GM18508 (cell line): ENCODE measurements around the gene TPM4.
"Not testable (repeated sequence)": the region's sequence is repeated elsewhere in the genome, so short reads cannot be mapped to it uniquely, and the experiment has no call there.

Experiments used
- ATAC-seq: cut with Tn5 transposase; IDR thresholded peaks from one replicate; pipeline ENCODE4 v1.9.1; 2021; ENCODE audit warnings: moderate number of reproducible peaks; ENCODE audit not compliant: insufficient read depth, unreplicated experiment

Gene TPM4

DNA sequence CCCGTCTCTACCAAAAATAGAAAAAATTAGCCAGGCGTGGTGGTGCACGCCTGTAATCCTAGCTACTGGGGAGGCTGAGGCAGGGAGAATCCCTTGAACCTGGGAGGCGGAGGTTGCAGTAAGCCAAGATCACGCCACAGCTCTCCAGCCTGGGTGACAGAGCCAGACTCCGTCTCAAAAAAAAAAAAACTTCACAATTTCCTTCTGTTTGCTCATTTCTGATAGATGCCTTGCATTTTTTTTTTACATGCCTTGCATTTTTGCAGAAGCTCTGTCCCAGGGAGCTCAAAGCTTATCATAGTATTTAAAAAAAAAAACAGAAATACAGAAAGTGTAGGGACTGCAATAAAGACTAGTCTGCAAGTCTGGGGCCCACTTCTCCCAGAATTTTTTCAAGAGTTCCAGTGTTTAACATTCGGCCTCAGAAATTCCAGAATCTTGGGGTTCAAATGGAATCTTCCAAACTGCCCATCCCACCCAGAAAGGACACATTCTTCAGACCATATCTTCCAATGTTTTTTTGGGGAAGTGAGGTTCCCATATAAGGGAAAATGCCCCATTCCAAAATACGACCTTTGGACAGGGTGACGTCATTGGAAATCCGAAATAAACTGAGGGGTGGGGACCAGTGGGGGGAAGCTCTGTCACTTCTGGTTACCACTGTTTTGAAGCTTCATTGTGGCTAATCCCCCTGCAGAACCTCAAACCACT is 18.2 kb downstream of the TPM4 start:
- ATAC-seq: no peak

DNA sequence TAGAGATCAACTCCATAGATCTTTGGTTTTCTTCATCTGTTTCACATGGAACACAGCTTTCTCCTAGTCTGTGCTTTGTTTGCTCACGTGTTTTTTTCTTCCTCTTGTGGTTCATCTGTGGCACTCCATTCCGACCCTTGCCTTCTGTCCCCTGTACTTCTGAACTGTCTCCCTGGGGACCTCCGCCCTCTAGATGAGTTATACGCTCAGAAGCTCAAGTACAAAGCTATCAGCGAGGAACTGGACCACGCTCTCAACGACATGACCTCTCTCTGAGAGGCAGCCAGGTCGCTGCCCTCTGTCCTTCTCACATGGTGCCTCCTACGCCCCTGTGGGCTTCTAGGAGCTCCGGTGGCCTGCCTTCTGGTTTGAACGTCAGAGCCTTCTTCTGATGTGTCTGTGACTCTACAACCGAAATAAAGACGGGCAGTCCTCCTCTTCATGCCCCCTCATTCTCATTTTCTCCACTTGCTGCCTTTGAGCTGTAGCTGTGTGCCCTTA is 18.8 kb downstream of the TPM4 start:
- no peak for ATAC-seq

DNA sequence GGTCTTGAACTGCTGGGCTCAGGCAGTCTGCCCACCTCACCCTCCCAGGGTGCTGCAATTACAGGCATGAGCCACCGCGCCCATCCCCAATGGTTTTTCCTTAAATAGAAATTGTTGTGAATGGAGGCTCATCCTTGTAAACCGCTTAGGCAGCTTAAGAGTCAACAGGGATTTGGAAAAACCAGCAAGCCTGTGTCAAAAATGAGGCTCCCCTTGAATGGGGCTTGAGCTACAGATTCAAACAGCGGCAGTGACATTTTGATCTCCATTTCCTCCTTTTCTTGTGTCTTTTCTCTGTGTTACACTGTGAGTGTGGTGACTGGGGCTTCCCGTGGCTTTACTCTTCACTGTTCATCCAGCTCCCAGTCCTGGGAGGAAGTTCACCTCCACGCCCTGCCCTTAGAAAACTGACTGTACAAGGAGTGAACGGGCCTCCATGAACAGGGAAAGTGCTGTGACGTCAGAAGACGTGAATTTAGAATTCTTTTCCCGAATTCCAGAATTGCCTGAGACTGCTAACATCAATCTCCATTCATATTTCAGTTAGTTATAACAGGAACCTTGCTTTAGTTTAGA is 20.1 kb downstream of the TPM4 start:
- no peak for ATAC-seq

DNA sequence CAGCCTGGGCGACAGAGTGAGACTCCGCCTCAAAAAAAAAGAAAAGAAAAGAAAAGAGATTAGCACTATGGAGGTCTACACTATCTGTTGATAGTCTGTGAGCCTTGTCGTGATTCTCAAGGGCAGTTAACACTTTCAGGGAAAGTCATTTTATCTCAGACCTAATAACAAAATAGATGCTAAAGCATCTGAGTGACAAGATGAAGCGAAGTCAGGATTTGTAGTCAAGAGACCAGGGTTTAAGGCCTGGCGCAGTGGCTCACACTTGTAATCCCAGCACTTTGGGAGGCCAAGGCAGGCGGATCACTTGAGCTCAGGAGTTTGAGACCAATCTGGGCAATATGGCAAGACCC is 22.1 kb downstream of the TPM4 start:
- no peak for ATAC-seq

DNA sequence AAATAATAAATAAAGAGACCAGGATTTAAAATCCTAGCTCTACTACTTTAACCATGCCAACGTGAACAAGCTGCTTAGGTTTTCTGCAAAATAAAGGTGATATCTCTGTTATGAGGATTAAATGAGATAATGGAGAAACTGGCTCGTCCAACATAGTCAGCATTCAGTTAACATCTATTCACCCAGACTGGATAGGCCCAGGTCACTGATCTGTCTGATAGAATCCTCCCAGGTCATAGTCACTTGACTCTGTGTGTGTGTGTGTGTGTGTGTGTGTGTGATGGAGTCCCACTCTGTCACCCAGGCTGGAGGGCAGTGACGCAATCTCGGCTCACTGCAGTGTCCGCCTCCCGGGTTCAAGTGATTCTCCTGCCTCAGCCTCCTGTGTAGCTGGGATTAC is 22.5 kb downstream of the TPM4 start:
- no peak for ATAC-seq

DNA sequence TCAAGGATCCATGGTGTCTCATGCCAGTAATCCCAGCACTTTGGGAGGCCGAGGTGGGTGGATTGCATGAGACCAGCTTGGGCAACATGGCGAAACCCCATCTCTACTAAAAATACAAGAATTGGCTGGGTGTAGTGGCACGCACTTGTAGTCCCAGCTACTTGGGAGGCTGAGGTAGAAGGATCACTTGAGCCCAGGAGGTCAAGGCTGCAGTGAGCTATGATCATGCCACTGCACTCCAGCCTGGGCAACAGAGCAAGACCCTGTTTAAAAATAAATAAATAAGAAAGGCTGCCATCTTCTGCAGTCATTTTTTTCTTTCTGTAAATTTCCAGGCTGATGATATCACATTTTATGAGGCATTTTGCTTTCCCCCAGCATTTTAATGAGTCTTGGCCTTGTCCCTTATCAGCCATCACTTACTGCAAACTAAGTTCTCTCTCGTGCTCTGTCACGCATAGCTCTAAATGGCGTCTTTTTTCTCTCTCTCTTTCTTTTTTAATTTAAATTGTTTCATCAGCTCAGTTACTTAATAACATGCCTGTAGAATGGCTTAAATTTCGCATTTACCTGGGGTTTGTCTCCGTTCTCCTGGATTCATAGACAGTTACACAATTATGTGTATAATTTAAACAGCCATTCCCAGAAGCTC is 23.1 kb downstream of the TPM4 start:
- not testable (repeated sequence) for ATAC-seq

DNA sequence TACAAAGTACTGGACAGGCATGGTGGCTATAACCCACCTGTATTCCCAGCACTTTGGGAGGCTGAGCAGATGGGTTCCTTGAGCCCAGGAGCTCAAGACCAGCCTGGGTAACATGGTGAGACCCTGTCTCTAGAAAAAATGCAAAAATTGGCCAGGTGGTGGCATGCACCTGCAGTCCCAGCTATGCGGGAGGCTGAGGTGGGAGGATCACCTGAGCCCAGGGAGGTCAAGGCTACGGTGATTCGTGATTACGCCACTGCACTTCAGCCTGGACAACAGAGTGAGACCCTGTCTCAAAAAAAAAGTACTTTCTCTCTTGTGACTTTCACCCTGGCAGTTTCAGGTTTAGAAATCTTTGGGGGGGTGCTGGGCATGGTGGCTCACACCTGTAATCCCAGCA is 24.2 kb downstream of the TPM4 start:
- no peak for ATAC-seq

DNA sequence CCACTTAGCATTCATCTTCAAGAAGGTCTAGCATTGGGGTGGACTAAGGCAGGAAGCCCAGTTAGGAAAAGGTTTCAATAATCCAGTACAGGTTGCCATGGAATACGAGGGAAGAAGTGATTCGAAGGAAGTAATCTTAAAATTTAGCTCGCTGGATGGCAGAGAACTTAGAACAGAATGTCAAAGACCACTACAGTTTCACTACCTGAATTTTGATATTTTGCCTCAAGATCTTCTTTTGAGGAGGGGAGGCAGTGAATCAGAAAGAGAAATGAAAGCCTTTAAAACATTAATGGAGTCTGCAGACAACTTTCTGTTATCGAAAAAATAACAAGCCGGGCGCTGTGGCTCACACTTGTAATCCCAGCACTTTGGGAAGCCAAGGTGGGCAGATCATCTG is 28.4 kb downstream of the TPM4 start:
- ATAC-seq: no peak

DNA sequence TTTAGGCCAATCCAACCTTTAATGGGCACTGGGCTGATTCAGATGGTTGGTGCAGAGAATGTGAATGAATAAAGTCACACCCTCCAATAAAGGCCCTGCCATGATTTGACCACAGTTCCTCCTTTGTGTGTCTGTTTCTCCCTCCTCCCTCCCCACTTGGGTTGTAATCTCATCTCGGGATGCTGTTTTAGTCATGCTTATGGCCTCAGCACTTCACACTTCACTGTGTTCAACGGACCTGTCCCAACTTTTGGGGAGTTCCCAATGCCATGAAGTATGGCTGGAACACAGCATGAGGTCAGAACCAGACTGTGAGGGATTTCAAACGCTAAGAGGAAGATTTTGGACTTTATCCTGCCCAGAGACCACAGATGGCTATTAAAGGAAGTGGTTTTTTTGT is 29.8 kb downstream of the TPM4 start:
- ATAC-seq: no peak

DNA sequence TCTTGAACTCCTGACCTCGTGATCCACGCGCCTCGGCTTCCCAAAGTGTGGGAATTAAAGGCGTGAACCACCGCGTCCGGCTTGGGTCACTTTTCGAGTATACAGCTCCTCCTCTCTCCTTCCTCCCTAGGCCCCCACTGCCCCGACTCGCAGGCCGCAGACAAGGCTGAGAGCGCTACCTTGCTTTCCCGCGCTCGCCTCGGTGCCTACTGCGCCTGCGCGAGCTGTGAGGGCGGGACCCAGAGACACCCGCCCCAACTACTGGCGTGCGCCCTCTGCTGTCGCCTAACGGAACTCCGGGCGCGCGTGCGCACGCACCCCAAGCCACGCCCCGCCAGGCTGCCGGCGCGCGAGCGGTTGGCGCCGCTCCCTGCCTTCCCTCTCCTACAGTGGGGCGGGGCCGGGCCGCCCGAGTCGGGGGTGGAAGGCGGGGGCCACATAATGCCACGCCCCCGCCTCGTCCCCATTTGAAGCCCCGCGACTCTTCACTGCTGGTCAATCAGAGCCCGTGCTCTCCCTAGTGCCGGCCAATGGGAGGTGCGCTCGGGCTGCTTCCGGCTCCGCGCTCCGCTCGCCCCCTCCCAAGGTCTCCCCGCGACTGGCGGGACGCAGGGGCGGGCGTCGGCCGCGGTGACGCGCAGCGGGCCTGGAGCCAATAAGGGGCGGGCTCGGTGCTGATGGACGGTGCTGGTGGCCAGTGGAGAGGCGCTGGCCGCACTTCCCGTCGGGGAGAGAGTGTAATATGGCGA is 35.0 kb downstream of the TPM4 start, which contains the start of gene RAB8A:
Gene RAB8A (plus strand): TSS at position 730 of the 749 bp plus-strand sequence. CDS start 13 bp downstream, at position 743.
- ATAC-seq: peak; percentile 57

DNA sequence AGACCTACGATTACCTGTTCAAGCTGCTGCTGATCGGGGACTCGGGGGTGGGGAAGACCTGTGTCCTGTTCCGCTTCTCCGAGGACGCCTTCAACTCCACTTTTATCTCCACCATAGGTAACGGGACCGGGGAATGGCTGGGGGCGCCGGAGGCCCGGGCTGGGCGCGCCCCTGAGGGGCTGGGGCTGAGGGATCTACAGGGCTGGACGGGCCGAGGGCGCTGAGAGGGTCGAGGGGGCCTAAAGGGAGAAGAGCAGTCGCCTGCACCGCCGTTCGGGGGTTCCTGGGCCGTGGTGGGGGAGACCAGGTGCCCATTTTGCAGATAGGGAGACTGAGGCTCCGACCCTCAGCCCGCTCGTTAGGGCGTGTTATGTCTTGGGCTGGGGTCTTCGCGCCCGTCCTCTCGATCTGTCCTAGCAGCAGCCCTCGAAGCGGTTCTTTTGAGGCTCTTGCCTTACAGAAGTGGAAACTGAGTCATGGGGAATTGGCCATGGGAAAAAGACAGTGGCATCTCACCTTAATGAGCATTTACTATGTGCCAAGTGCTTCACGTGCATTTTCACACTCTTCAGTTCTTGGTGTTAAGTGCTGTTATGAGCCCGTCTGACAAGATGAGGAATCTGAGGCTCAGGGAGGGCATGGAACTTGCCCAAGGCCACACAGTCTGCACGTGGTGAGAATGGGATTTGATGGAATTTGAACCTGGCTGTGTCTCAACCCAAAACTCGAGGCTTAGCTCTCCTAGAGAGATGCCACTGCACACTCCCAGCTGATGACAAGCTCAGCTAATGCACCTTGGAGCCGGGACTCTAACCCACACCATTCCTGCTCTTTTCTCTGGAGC is 35.8 kb downstream of the TPM4 start:
- no peak for ATAC-seq

DNA sequence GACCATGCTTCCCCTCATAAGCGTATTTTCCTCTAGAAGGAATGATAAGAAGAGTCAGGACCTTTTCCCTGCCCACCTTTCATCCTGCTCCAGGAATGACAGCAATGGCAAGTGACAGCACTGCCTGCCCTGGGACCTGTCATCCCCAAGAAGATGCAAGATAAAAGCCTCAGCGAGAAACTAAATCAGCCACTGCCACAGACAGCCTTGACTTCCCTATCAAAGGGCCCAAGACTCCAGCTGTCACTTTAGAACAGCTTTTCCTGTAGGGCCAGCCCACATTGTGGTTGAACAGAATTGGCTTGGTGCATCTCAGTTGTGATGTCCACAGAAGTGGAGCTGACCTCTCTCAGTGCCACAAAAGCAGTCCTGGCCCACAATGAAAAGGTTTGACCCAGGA is 36.5 kb downstream of the TPM4 start:
- ATAC-seq: no peak

DNA sequence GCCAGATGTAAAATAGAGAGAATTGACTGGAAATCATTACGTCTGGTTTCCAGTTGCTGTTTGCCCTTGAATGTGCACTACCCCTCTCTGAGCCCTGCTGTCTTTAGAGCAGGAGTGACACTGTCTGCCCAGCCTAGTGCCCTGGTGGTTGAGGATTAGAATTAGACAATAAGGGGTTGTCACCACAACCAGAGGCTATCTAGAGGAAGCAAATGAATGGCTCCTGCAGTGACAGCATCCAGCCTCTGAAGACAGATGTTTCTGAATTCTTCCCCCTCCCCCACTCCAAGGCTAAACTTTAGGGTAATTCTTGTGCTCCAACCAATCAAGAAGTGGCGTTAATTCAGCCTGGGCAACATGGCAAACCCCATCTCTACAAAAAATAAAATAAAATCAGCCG is 37.4 kb downstream of the TPM4 start:
- ATAC-seq: no peak

DNA sequence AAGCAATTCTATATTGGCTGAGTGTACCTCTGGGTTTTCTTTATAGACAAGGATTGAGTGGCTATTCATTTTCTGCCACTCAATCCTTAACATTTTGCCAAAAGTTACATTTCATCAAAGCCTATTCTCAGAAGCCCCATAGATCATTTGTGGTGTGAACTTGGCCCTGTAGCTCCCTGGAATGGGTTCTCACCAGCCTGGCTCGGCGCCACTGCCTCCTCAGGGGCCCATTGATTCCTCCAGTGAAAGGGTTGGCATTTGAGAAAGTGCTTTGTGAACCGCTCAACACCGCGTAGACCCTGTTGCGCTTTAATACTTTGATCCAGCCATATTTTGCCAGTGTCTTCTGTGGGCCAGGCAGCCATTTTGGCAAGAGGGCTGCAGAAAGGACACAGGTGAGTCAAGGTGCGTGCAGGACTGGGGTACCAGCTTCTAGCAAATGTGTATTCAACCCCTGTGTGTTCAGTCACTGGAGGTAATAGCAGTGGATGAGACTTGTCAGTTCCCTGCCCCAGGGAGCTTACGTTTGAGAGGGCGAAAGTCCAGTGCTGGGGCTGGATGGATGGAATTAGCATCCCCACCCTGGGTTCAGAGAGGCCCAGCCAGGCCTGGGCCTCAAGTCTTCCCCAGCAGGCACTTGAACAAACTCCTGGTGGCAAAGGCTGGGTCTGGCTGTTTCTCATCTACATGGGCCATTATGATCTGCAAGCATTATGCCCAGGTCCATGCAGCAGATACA is 39.2 kb downstream of the TPM4 start:
- no peak for ATAC-seq

DNA sequence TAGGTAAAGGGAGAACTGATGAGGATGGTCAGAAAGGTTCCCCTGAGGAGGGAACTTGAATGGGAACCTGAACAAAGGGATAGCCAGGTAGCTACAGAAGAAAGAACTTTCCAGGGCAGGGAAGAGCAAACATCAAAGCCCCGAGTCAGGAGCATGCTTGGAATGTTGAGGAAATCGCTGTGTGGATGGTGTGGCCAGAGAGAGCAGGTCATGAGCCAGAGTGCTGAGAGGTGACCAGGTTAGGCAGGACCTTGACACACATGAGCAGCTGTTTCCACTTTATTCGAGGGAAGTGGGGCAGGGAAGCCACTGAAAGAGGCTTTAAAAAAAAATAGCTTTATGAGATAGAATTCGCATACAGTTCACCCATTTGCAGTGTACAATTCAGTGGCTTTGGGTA is 39.8 kb downstream of the TPM4 start:
- ATAC-seq: no peak

DNA sequence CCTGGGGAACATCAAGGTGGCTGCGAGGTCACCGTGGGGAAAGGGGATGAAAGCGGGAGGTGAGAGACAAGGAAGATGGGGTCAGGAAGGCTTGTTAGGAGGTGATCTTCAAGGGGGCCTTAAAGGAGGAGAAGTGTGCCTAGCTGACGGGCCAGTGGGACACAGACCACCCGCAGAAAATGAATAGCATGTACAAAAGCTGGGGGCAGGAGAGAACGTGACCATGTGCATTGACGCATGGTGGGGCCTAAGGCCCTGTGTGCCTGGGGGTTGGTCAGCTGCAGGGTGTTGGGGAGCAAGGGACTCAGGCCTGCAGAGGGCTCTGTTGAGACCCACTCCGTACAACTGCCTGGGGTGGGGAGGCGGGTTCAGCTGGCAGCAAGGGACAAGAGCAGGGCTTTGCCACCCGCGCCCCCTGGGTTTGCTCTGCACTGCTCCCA is 41.3 kb downstream of the TPM4 start:
- ATAC-seq: no peak

DNA sequence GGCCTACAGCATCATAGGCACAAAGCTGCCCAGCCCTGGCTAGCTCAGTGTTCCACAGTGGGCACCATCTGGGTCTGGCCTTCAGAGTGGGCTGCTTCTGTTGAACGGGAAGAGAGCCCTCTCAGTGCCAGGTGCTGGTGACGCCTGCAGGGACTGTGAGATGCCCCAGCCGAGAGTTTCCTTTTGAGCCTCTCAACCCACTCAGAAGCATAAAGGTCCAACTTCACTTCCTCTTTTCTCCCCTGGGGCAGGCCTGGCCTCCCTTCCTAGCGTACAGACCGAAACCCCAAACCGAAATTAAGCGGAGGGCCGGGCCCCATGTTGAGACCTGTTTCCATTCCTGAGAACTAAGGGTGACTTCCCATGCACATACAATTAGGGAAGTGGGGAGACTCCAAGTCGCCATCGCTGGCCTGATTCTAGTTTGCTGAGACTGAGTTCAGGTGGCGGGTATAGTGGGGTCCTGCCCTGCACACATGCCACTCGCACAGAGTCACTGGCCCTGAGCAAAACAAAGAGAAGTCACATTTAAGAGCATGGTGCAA is 42.3 kb downstream of the TPM4 start:
- ATAC-seq: peak; percentile 47

DNA sequence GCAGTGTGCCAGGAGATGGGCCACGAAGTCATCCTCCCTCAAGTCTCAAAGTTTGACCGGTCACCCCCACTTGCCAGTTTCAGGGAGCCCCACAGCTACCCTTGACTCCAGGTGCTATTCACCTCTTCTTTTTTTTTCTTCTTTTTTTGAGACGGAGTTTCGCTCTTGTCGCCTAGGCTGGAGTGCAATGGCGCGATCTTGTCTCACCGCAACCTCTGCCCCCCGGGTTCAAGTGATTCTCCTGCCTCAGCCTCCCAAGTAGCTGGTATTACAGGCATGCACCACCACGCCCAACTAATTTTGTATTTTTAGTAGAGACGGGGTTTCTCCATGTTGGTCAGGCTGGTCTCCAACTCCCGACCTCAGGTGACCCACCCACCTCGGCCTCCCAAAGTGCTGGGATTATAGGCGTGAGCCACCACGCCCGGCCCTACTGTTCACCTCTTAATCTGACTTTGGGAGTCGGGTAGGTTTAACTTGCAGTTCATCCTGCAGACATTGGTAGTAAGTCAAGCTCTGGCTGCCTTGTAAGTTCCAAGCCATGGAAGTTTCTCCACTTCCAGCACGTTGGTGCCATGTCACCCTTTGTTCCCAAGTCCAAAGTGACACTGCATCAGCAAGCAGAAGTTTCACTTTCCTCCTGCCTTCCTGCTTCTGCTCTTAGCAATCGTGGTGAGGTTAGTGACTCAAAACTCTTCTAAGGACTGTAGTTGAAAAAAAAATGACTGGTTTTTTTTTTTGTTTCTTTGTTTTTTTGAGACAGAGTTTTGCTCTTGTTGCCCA is 43.0 kb downstream of the TPM4 start:
- ATAC-seq: not testable (repeated sequence)
